ENCODE results near the gene ST3GAL3.

ST3GAL3 gene

GRCh38 chr1:43763497-43763973 lies 56.2 kb downstream of the ST3GAL3 start:
- peak; percentile 89 for TF ChIP-seq CTCF (IDR thresholded peaks at IDR 0.05; ENCODE audit: borderline replicate concordance, extremely low read depth, low read length, poor library complexity, severe bottlenecking)
- TF ChIP-seq EZH2 (IDR thresholded peaks at IDR 0.05; ENCODE audit: borderline replicate concordance, low read depth, low read length, severe bottlenecking) = no peak
- Histone ChIP-seq H3K27ac (ENCODE audit: low read length) (no peak overlapping the region), H3K4me1 (ENCODE audit: insufficient read depth, low read length) (no peaks in the 10 kb centered on the region), H3K36me3 (ENCODE audit: insufficient read depth, low read length) (no peaks in the 10 kb centered on the region), H3K9ac (ENCODE audit: low read depth, low read length) (no peak overlapping the region), H3K79me2 (ENCODE audit: insufficient read depth, low read length) (peaks cover 3% of the 10 kb centered on the region; the same call in 1 of the 2 replicates), H2AFZ (ENCODE audit: low read depth, low read length) (no peak overlapping the region), H3K4me2 (ENCODE audit: insufficient read depth, low read length) (no peak overlapping the region), H3K4me3 (ENCODE audit: low read depth in 1 of 2, low read length in 2 of 2) (no peak overlapping the region), H3K9me3 (ENCODE audit: insufficient read depth, low read length, severe bottlenecking) (no peaks in the 10 kb centered on the region), H4K20me1 (ENCODE audit: insufficient read depth, low read length) (peaks cover 3% of the 10 kb centered on the region; the same call in 1 of the 2 replicates), H3K27me3 (ENCODE audit: insufficient read depth, low read length, poor library complexity) (no peaks in the 10 kb centered on the region)
- ATAC-seq (ENCODE audit: insufficient read depth, low read depth) = peak; percentile 90
- DNase-seq = peak; percentile 58

DNA sequence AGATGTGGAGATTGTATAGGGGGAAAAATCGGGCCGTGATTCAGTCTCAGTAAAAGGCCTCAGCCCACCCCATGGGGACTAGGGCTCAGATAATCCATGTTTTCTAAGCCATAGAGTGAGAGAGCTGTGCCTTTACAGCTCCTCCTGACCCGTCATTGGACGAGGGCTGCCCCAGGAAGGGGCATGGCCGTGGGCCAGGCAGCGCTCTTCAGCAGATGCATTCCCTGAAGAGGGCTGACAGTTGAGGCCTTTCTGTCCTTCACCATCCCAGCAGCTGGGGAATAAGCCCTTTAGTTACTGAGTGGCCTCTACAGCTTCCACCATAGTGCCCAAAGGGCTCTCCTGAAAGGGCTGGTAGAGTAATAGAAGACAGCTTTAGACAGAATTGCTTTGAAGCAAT lies 57.2 kb downstream of the ST3GAL3 start:
- Histone ChIP-seq H3K4me2 (ENCODE audit: insufficient read depth, low read length) (no peak overlapping the region), H3K27ac (ENCODE audit: low read length) (no peak overlapping the region), H3K27me3 (ENCODE audit: insufficient read depth, low read length, poor library complexity) (no peaks in the 10 kb centered on the region), H3K79me2 (ENCODE audit: insufficient read depth, low read length) (peaks cover 3% of the 10 kb centered on the region; the same call in 1 of the 2 replicates), H2AFZ (ENCODE audit: low read depth, low read length) (no peak overlapping the region), H3K4me1 (ENCODE audit: insufficient read depth, low read length) (no peaks in the 10 kb centered on the region), H3K9ac (ENCODE audit: low read depth, low read length) (no peak overlapping the region), H3K9me3 (ENCODE audit: insufficient read depth, low read length, severe bottlenecking) (no peaks in the 10 kb centered on the region), H4K20me1 (ENCODE audit: insufficient read depth, low read length) (peaks cover 3% of the 10 kb centered on the region; the same call in 1 of the 2 replicates), H3K36me3 (ENCODE audit: insufficient read depth, low read length) (no peaks in the 10 kb centered on the region), H3K4me3 (ENCODE audit: low read depth in 1 of 2, low read length in 2 of 2) (no peak overlapping the region)
- no peak for DNase-seq
- ATAC-seq (ENCODE audit: insufficient read depth, low read depth) = no peak
- TF ChIP-seq CTCF (IDR thresholded peaks at IDR 0.05; ENCODE audit: borderline replicate concordance, extremely low read depth, low read length, poor library complexity, severe bottlenecking) (no peak), EZH2 (IDR thresholded peaks at IDR 0.05; ENCODE audit: borderline replicate concordance, low read depth, low read length, severe bottlenecking) (no peak)

DNA sequence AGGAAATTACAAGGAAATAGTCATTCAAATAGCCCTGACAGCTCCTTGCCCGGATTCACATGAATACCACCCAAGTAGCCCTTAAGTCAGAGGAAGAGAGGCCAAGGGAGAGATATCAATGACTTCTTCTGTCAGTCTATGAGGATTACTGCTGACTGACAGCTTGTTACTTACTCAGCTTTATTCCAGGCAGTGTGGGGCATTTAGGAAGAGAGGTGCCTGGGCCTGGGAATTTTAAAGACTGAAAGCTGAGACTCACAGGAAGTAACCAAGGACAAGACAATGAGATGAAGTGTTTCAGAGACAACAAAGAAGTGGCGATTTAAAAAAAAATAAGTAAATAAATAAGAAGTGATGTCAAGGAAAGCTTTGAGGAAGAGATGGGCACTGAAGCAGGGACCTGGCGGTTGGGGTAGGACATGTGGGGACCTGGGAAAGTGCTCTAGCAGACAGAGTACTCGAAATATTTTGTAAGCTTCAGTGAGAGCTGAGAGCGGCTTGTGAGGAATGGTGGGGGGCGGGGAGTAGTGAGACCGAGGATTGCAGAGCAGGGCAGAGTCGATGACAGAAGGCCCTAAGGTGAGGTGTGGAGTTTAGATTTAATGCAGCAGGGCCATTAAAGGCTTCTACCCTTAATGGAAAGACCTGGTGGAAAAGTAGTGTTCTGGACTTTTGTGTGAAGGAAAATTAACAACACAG lies 58.9 kb downstream of the ST3GAL3 start:
- Histone ChIP-seq H3K4me1 (ENCODE audit: insufficient read depth, low read length) (no peaks in the 10 kb centered on the region), H3K36me3 (ENCODE audit: insufficient read depth, low read length) (no peaks in the 10 kb centered on the region), H2AFZ (ENCODE audit: low read depth, low read length) (no peak overlapping the region), H3K4me2 (ENCODE audit: insufficient read depth, low read length) (no peak overlapping the region), H4K20me1 (ENCODE audit: insufficient read depth, low read length) (peaks cover 3% of the 10 kb centered on the region; the same call in 1 of the 2 replicates), H3K79me2 (ENCODE audit: insufficient read depth, low read length) (peaks cover 3% of the 10 kb centered on the region), H3K27me3 (ENCODE audit: insufficient read depth, low read length, poor library complexity) (no peaks in the 10 kb centered on the region), H3K27ac (ENCODE audit: low read length) (no peak overlapping the region), H3K9me3 (ENCODE audit: insufficient read depth, low read length, severe bottlenecking) (no peaks in the 10 kb centered on the region), H3K9ac (ENCODE audit: low read depth, low read length) (no peak overlapping the region), H3K4me3 (ENCODE audit: low read depth in 1 of 2, low read length in 2 of 2) (no peak overlapping the region)
- DNase-seq (no peak), ATAC-seq (ENCODE audit: insufficient read depth, low read depth) (no peak)
- TF ChIP-seq EZH2 (IDR thresholded peaks at IDR 0.05; ENCODE audit: borderline replicate concordance, low read depth, low read length, severe bottlenecking) = no peak
- TF ChIP-seq CTCF (IDR thresholded peaks at IDR 0.05; ENCODE audit: borderline replicate concordance, extremely low read depth, low read length, poor library complexity, severe bottlenecking) = no peak

Data from DND-41 (cell line).